ENCODE data around the gene COBL. TPM values are rescaled to one million over a fixed set of nuclear protein-coding genes. Genes with fewer than 3 reads are reported as not detected.

Gene COBL
- total and polyA plus RNA-seq, 12 donors: 15.5 to 109 (median 87.8) TPM

GRCh38 chr7:51021906-51022570 is 294.6 kb downstream of the COBL start:
- Histone ChIP-seq H3K4me3 (no peak overlapping the region), H3K36me3 (no peaks in the 10 kb centered on the region), H3K9me3 (no peaks in the 10 kb centered on the region), H3K4me1 (peaks cover 0 to 12% (median 0%) of the 10 kb centered on the region in 9 donors), H3K27ac (no peak overlapping the region), H3K27me3 (no peaks in the 10 kb centered on the region)
- 80 to 85% methylated on average over 20 of the region's 20 CpGs for WGBS, 2 donors
- TF ChIP-seq CTCF (IDR thresholded peaks at IDR 0.05): no peak
- DNase-seq: no peak
- intact Hi-C loops (cut with DNase I): no loop called here
- peak in 2 of 8 donors; percentile 56 to 57 for ATAC-seq

- H3K9me3 ChIP-seq: no peaks in the 10 kb centered on the region
- H3K4me3 ChIP-seq: no peak overlapping the region
- no peaks in the 10 kb centered on the region for H3K36me3 ChIP-seq
- TF ChIP-seq CTCF (IDR thresholded peaks at IDR 0.05): no peak
- no peak for ATAC-seq
- intact Hi-C loops (cut with DNase I): no loop called here
- peaks cover 0 to 8% (median 0%) of the 10 kb centered on the region in 9 donors for H3K4me1 ChIP-seq
- WGBS, 2 donors: 97 to 99% methylated on average over 3 of the region's 3 CpGs
- H3K27ac ChIP-seq: no peak overlapping the region
- no peak for DNase-seq
- no peaks in the 10 kb centered on the region for H3K27me3 ChIP-seq
These were observed 295.7 kb downstream of the COBL start for GRCh38 chr7:51020944-51021343.

- DNase-seq (no peak), ATAC-seq (no peak)
- Histone ChIP-seq H3K36me3 (no peaks in the 10 kb centered on the region), H3K4me3 (no peak overlapping the region), H3K27ac (no peak overlapping the region), H3K9me3 (no peaks in the 10 kb centered on the region), H3K4me1 (peaks cover 0 to under 1% (median 0%) of the 10 kb centered on the region in 9 donors), H3K27me3 (no peaks in the 10 kb centered on the region)
- 87 to 88% methylated on average over 22 of the region's 22 CpGs for WGBS, 2 donors
- intact Hi-C loops (cut with DNase I): no loop called here
- no peak for TF ChIP-seq CTCF (IDR thresholded peaks at IDR 0.05)
These were observed 296.4 kb downstream of the COBL start for GRCh38 chr7:51019891-51020870.

- H3K9me3 ChIP-seq: no peaks in the 10 kb centered on the region
- no peak for TF ChIP-seq CTCF (IDR thresholded peaks at IDR 0.05)
- no peaks in the 10 kb centered on the region for H3K27me3 ChIP-seq
- WGBS, 2 donors: 94 to 96% methylated on average over 7 of the region's 7 CpGs
- no peak overlapping the region for H3K27ac ChIP-seq
- intact Hi-C loops (cut with DNase I): no loop called here
- no peak overlapping the region for H3K4me3 ChIP-seq
- H3K4me1 ChIP-seq: no peaks in the 10 kb centered on the region
- no peaks in the 10 kb centered on the region for H3K36me3 ChIP-seq
- no peak for ATAC-seq
- DNase-seq: no peak
These were observed 297.3 kb downstream of the COBL start for GRCh38 chr7:51019191-51019844.

All from heart right ventricle (tissue), 16 donors.